ENCODE measurements around the gene PCDHGA7.

GRCh38 chr5:141399555-141400258 is 17.2 kb downstream of the PCDHGA7 start:
- no peak for TF ChIP-seq CTCF (IDR thresholded peaks at IDR 0.05)
- TF ChIP-seq POLR2A (IDR thresholded peaks at IDR 0.05), result no peak

Measured in right lobe of liver (tissue), 4 donors.